H9 (cell line): Measurements from ENCODE around the gene ENHO. TPM values are rescaled to one million over a fixed set of nuclear protein-coding genes. Genes with fewer than 3 reads are reported as not detected.

ENCODE experiments used
- DNase-seq: peaks from one replicate; pipeline ENCODE4 v3.0.0-alpha.2; 2017
- H2AFZ ChIP-seq: one replicate; pipeline ENCODE4 v1.6.1; 2013; ENCODE audit warnings: mild to moderate bottlenecking, low read length, control low read depth, moderate library complexity
- H2AK5ac ChIP-seq: 2 replicates; pipeline ENCODE4 v1.6.1; 2013; ENCODE audit warnings: low read length, control low read depth, mixed read lengths; ENCODE audit not compliant: insufficient read length
- H2BK120ac ChIP-seq: one replicate; pipeline ENCODE4 v1.6.1; 2013; ENCODE audit warnings: low read depth, mild to moderate bottlenecking, low read length, control low read depth, inconsistent platforms; ENCODE audit not compliant: poor library complexity, severe bottlenecking
- H2BK12ac ChIP-seq: 2 replicates; pipeline ENCODE4 v1.6.1; 2013; ENCODE audit warnings: low read length, control low read depth, mixed read lengths, low read depth; ENCODE audit not compliant: insufficient read length
- H2BK15ac ChIP-seq: 2 replicates; pipeline ENCODE4 v1.6.1; 2013; ENCODE audit warnings: low read depth, low read length, control low read depth
- H2BK20ac ChIP-seq: one replicate; pipeline ENCODE4 v1.6.1; 2013; ENCODE audit warnings: low read depth, mild to moderate bottlenecking, low read length, control low read depth, inconsistent platforms; ENCODE audit not compliant: poor library complexity, severe bottlenecking
- H2BK5ac ChIP-seq: 2 replicates; pipeline ENCODE4 v1.6.1; 2013; ENCODE audit warnings: low read length, control low read depth, mixed read lengths; ENCODE audit not compliant: insufficient read length
- H3K14ac ChIP-seq: 2 replicates; pipeline ENCODE4 v1.6.1; 2013; ENCODE audit warnings: low read length, control low read depth; ENCODE audit not compliant: insufficient read depth
- H3K18ac ChIP-seq: 2 replicates; pipeline ENCODE4 v1.6.1; 2013; ENCODE audit warnings: low read depth, mild to moderate bottlenecking, mixed read lengths, low read length, control low read depth; ENCODE audit not compliant: insufficient read length
- H3K23ac ChIP-seq: 2 replicates; pipeline ENCODE4 v1.6.1; 2013; ENCODE audit warnings: low read length, control low read depth, mixed read lengths, low read depth; ENCODE audit not compliant: insufficient read length
- H3K23me2 ChIP-seq: 2 replicates; pipeline ENCODE4 v1.6.1; 2013; ENCODE audit warnings: low read depth, mild to moderate bottlenecking, mixed read lengths, low read length, control low read depth; ENCODE audit not compliant: insufficient read length, poor library complexity, severe bottlenecking
- H3K27ac ChIP-seq: 2 replicates; pipeline ENCODE4 v1.5.1; 2013; ENCODE audit warnings: low read length, control low read depth, mixed read lengths, low read depth; ENCODE audit not compliant: insufficient read length
- H3K27me3 ChIP-seq: 2 replicates; pipeline ENCODE4 v1.6.1; 2013; ENCODE audit warnings: low read length, control low read depth, inconsistent platforms; ENCODE audit not compliant: insufficient read depth
- H3K4ac ChIP-seq: 2 replicates; pipeline ENCODE4 v1.6.1; 2013; ENCODE audit warnings: low read depth, mild to moderate bottlenecking, control low read depth, inconsistent platforms, low read length, moderate library complexity
- H3K4me1 ChIP-seq: 2 replicates; pipeline ENCODE4 v1.6.1; 2013; ENCODE audit warnings: low read length, control low read depth, inconsistent platforms; ENCODE audit not compliant: insufficient read depth
- H3K4me2 ChIP-seq: 2 replicates; pipeline ENCODE4 v1.6.1; 2013; ENCODE audit warnings: low read length, control low read depth, mixed read lengths; ENCODE audit not compliant: insufficient read length, insufficient read depth
- H3K56ac ChIP-seq: 2 replicates; pipeline ENCODE4 v1.6.1; 2013; ENCODE audit warnings: low read depth, mild to moderate bottlenecking, mixed read lengths, low read length, control low read depth; ENCODE audit not compliant: insufficient read length
- H3K79me1 ChIP-seq: 2 replicates; pipeline ENCODE4 v1.6.1; 2013; ENCODE audit warnings: low read depth, mild to moderate bottlenecking, moderate library complexity, low read length, control low read depth, inconsistent platforms; ENCODE audit not compliant: insufficient read depth, poor library complexity, severe bottlenecking
- H3K79me2 ChIP-seq: 2 replicates; pipeline ENCODE4 v1.6.1; 2013; ENCODE audit warnings: low read length, control low read depth, inconsistent platforms; ENCODE audit not compliant: insufficient read depth
- H3K9ac ChIP-seq: 2 replicates; pipeline ENCODE4 v1.6.1; 2013; ENCODE audit warnings: low read length, control low read depth, mixed read lengths; ENCODE audit not compliant: insufficient read length; ENCODE audit errors: extremely low read depth
- H3K9me3 ChIP-seq: one replicate; pipeline ENCODE4 v1.6.1; 2013; ENCODE audit warnings: low read depth, low read length, inconsistent platforms; ENCODE audit not compliant: control insufficient read depth
- H3T11ph ChIP-seq: one replicate; pipeline ENCODE4 v1.6.1; 2013; ENCODE audit warnings: mild to moderate bottlenecking, low read length, control low read depth, inconsistent platforms
- H4K20me1 ChIP-seq: one replicate; pipeline ENCODE4 v1.6.1; 2013; ENCODE audit not compliant: control insufficient read depth, insufficient read length, insufficient read depth
- H4K5ac ChIP-seq: 2 replicates; pipeline ENCODE4 v1.6.1; 2013; ENCODE audit warnings: low read depth, mild to moderate bottlenecking, mixed read lengths, low read length, control low read depth; ENCODE audit not compliant: insufficient read length
- H4K8ac ChIP-seq: replicated peaks from 2 replicates; pipeline ENCODE4 v1.6.1; 2013; ENCODE audit warnings: low read length, control low read depth, mixed read lengths, low read depth; ENCODE audit not compliant: insufficient read length
- H4K91ac ChIP-seq: 2 replicates; pipeline ENCODE4 v1.6.1; 2013; ENCODE audit warnings: low read depth, mild to moderate bottlenecking, moderate library complexity, mixed read lengths, low read length, control low read depth; ENCODE audit not compliant: insufficient read length
- H3K27ac Mint-ChIP-seq, 3 experiments: 2 replicates in 2 of 3; 3 replicates in 1 of 3; pipeline ENCODE4 v1.8.0; 2020 to 2021; ENCODE audit warnings: mixed read lengths in 3 of 3, mild to moderate bottlenecking in 1 of 3, moderate library complexity in 1 of 3
- H3K27me3 Mint-ChIP-seq: 2 replicates; pipeline ENCODE4 v1.8.0; 2021; ENCODE audit warnings: low read depth, mild to moderate bottlenecking, moderate library complexity, mixed read lengths
- H3K36me3 Mint-ChIP-seq, 3 experiments: 2 replicates in 2 of 3; 3 replicates in 1 of 3; pipeline ENCODE4 v1.8.0; 2020 to 2021; ENCODE audit warnings: low read depth in 3 of 3, mixed read lengths in 3 of 3; ENCODE audit not compliant: insufficient read depth in 1 of 3
- H3K4me1 Mint-ChIP-seq, 2 experiments: 2 replicates each; pipeline ENCODE4 v1.8.0; 2020; ENCODE audit warnings: mixed read lengths in 2 of 2
- H3K4me3 Mint-ChIP-seq, 2 experiments: 2 replicates in 1 of 2; 3 replicates in 1 of 2; pipeline ENCODE4 v1.8.0; 2020 to 2021; ENCODE audit warnings: mild to moderate bottlenecking in 2 of 2, mixed read lengths in 2 of 2, moderate library complexity in 1 of 2
- H3K9me3 Mint-ChIP-seq, 2 experiments: 2 replicates in 1 of 2; 3 replicates in 1 of 2; pipeline ENCODE4 v1.8.0; 2020; ENCODE audit warnings: mild to moderate bottlenecking in 2 of 2, mixed read lengths in 2 of 2, moderate library complexity in 1 of 2
- CTCF ChIP-seq: fragments of 200-600 bp; sonication (generic); conservative IDR thresholded peaks from 3 replicates; pipeline ENCODE4 v1.8.0; 2021; ENCODE audit warnings: antibody characterized with exemption, mild to moderate bottlenecking
- WGBS: extraction: QIAGEN DNeasy Blood & Tissue Kit; methylation state at CpG from one replicate; pipeline ENCODE4 v1.1.7; 2013; ENCODE audit warnings: missing lambda C conversion rate, low lambda C conversion rate, mixed read lengths; ENCODE audit not compliant: insufficient read length; ENCODE audit errors: extremely low coverage; 5-methylcytosine and 5-hydroxymethylcytosine counted together
- total RNA-seq: library from RNA; stranded (reverse); gene quantifications from 2 replicates; pipeline ENCODE4 v1.2.1, GENCODE V29; 2021

ENHO gene
- total RNA-seq, 1 experiment from 2014 or later: 14.5 TPM

- no peak for DNase-seq
- H2AK5ac ChIP-seq: no peak overlapping the region
- no peak overlapping the region for H3K4me2 ChIP-seq
- H3K14ac ChIP-seq: no peak overlapping the region; the same call in 1 of the 2 replicates
- H2AFZ ChIP-seq: no peak overlapping the region
- H3K23me2 ChIP-seq: no peaks in the 10 kb centered on the region
- no peaks in the 10 kb centered on the region for H3K27me3 ChIP-seq
- peaks cover 0 to 6% of the 10 kb centered on the region in 2 experiments; a peak in 2 of 4 replicates for H3K4me1 Mint-ChIP-seq
- no CpG with 5 or more reads among the region's 6 CpGs for WGBS
- H3K36me3 Mint-ChIP-seq: no peaks in the 10 kb centered on the region
- no peak overlapping the region for H4K91ac ChIP-seq
- no peak overlapping the region for H3K4ac ChIP-seq
- H3K79me2 ChIP-seq: no peaks in the 10 kb centered on the region
- H2BK12ac ChIP-seq: no peak overlapping the region
- no peak overlapping the region for H3K27ac Mint-ChIP-seq
- H3K18ac ChIP-seq: no peak overlapping the region
- H3K9ac ChIP-seq: no peak overlapping the region
- no peak overlapping the region for H3K23ac ChIP-seq
- H2BK120ac ChIP-seq: no peak overlapping the region
- H2BK5ac ChIP-seq: no peak overlapping the region
- no peak overlapping the region for H3K27ac ChIP-seq
- no peak overlapping the region for H3T11ph ChIP-seq
- no peak overlapping the region for H3K4me3 Mint-ChIP-seq
- H4K8ac ChIP-seq: no peak overlapping the region
- H3K4me1 ChIP-seq: no peaks in the 10 kb centered on the region
- no peak overlapping the region for H2BK20ac ChIP-seq
- H2BK15ac ChIP-seq: no peak overlapping the region
- H3K79me1 ChIP-seq: no peaks in the 10 kb centered on the region
- TF ChIP-seq CTCF: no peak
- H3K9me3 Mint-ChIP-seq: no peaks in the 10 kb centered on the region
- H3K56ac ChIP-seq: no peak overlapping the region
- H3K9me3 ChIP-seq: no peaks in the 10 kb centered on the region
- H4K5ac ChIP-seq: no peak overlapping the region
- H3K27me3 Mint-ChIP-seq: peaks cover 16% of the 10 kb centered on the region
- no peaks in the 10 kb centered on the region for H4K20me1 ChIP-seq
These were observed 22.7 kb upstream of the ENHO start for GRCh38 chr9:34545497-34545896.
